ENCODE measurements around the gene RIPK1.

The RIPK1 gene

GRCh38 chr6:3086282-3086946, 18.1 kb downstream of the RIPK1 start:
- no peak overlapping the region for H3K4me3 ChIP-seq (ENCODE audit: low read length)
- TF ChIP-seq ZNF274 (IDR thresholded peaks at IDR 0.05; ENCODE audit: low read depth, low read length) = no peak

- no peak overlapping the region for H3K4me3 ChIP-seq (ENCODE audit: low read length)
- no peak for TF ChIP-seq ZNF274 (IDR thresholded peaks at IDR 0.05; ENCODE audit: low read depth, low read length)
Measured at GRCh38 chr6:3088446-3088845, 20.2 kb downstream of the RIPK1 start.

GRCh38 chr6:3088968-3089367, 20.7 kb downstream of the RIPK1 start:
- H3K4me3 ChIP-seq (ENCODE audit: low read length) = no peak overlapping the region
- TF ChIP-seq ZNF274 (IDR thresholded peaks at IDR 0.05; ENCODE audit: low read depth, low read length) = no peak

DNA sequence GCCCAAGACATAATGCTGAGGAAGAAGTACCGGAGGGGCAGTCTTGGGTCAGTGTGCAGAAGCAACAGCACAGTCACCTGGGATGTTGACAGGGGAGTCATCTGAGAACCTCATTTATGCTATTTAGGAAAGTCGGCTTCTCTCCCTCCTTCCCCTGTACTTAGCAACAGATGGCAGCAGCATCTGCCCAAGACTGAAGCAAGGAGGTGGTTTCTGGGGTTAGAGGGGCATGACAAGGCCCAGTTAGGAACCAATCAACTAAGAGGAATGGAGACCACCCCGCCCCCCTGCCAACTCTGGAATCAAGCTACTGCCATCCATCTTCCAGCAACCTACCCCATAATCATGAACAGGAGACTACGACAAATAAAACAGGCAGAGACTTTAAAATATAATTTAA, 21.7 kb downstream of the RIPK1 start:
- no peak overlapping the region for H3K4me3 ChIP-seq (ENCODE audit: low read length)
- TF ChIP-seq ZNF274 (IDR thresholded peaks at IDR 0.05; ENCODE audit: low read depth, low read length) = no peak

DNA sequence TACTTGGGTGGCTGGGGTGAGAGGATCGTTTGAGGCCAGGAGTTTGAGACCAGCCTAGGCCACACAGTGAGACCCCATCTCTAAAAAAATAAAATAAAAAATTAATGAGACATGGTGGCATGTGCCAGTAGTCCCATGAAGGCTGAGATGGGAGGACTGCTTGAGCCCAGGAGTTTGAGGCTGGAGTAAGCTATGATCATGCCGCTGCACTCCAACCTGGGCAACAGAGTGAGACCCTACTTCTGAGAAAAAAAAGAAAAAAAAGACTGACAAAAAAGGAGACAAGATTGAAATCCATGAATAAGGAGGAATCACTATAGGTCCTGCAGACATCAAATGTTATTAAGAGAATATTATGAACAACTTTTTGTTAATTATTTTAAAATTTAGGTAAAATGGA, 26.5 kb downstream of the RIPK1 start:
- no peak overlapping the region for H3K4me3 ChIP-seq (ENCODE audit: low read length)
- TF ChIP-seq ZNF274 (IDR thresholded peaks at IDR 0.05; ENCODE audit: low read depth, low read length) = no peak

DNA sequence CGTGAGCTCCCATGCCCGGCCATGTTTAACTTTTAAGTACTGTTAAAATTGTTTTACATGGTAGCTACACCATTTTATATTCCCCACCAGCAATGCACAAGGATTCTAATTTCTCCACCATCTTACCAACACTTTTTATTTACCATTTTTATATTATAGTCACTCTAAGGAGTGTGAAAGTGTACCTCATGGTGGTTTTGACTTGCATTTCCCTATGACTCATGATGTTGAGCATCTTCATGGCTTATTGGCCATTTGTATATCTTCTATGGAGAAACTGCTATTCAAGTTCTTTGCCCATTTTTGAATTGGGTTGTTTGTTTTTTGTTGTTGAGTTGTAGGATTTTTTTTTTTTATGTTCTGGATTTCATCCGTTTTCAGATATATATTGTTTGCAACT, 34.6 kb downstream of the RIPK1 start:
- no peak overlapping the region for H3K4me3 ChIP-seq (ENCODE audit: low read length)
- TF ChIP-seq ZNF274 (IDR thresholded peaks at IDR 0.05; ENCODE audit: low read depth, low read length) = no peak

GRCh38 chr6:3108746-3109414, 40.6 kb downstream of the RIPK1 start:
- no peak for TF ChIP-seq ZNF274 (IDR thresholded peaks at IDR 0.05; ENCODE audit: low read depth, low read length)
- H3K4me3 ChIP-seq (ENCODE audit: low read length) = no peak overlapping the region

GRCh38 chr6:3109761-3110160, 41.5 kb downstream of the RIPK1 start:
- no peak overlapping the region for H3K4me3 ChIP-seq (ENCODE audit: low read length)
- TF ChIP-seq ZNF274 (IDR thresholded peaks at IDR 0.05; ENCODE audit: low read depth, low read length) = no peak

DNA sequence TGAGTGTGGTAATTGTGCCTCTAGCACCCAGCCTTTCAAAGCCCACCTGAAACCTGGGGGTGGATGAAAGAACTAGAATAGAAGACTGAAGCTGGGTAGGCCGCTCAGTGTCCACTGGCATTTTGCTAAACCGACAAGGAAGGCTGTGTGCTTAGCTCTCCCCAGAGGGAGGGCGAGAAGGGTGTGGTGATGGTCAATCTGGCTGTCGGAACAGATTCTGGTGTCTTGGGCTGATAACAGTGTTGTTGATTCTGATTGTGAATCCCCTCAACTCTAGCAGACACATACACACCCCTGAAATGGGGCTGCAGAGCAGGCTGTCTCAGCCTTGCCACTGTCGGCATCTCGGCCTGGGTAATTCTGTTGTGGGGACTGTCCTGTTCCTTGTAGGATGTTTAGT, 46.1 kb downstream of the RIPK1 start:
- H3K4me3 ChIP-seq (ENCODE audit: low read length) = no peak overlapping the region
- TF ChIP-seq ZNF274 (IDR thresholded peaks at IDR 0.05; ENCODE audit: low read depth, low read length) = no peak

- peak overlapping the region; percentile 85 for H3K4me3 ChIP-seq (ENCODE audit: low read length)
- no peak for TF ChIP-seq ZNF274 (IDR thresholded peaks at IDR 0.05; ENCODE audit: low read depth, low read length)
Measured at GRCh38 chr6:3117912-3118352, 49.6 kb downstream of the RIPK1 start.

GRCh38 chr6:3118353-3119039, 50.2 kb downstream of the RIPK1 start, which contains the start of gene BPHL:
TSS of gene BPHL (plus strand) at chr6:3118711. CDS start at chr6:3118741, 30 bp downstream.
- TF ChIP-seq ZNF274 (IDR thresholded peaks at IDR 0.05; ENCODE audit: low read depth, low read length) = no peak
- peak within 1 kb of the TSS; percentile 85 for H3K4me3 ChIP-seq (ENCODE audit: low read length)

GRCh38 chr6:3119040-3119723, 50.9 kb downstream of the RIPK1 start:
- TF ChIP-seq ZNF274 (IDR thresholded peaks at IDR 0.05; ENCODE audit: low read depth, low read length) = no peak
- H3K4me3 ChIP-seq (ENCODE audit: low read length) = peak overlapping the region; percentile 85

GRCh38 chr6:3120765-3121089, 52.4 kb downstream of the RIPK1 start:
- no peak overlapping the region for H3K4me3 ChIP-seq (ENCODE audit: low read length)

GRCh38 chr6:3122823-3123182, 54.5 kb downstream of the RIPK1 start:
- TF ChIP-seq ZNF274 (IDR thresholded peaks at IDR 0.05; ENCODE audit: low read depth, low read length) = no peak
- no peak overlapping the region for H3K4me3 ChIP-seq (ENCODE audit: low read length)

More at GRCh38 chr6:3120765-3121089, 52.4 kb downstream of the RIPK1 start:
- TF ChIP-seq ZNF274 (IDR thresholded peaks at IDR 0.05; ENCODE audit: low read depth, low read length) = no peak

Measured in GM08714 (cell line).